ENCODE data around the gene LRRC25. TPM values are rescaled to one million over a fixed set of nuclear protein-coding genes. Genes with fewer than 3 reads are reported as not detected.

Gene LRRC25
- total RNA-seq, 4 donors from 2014 or later = 3.3 to 4.9 (median 4.1) TPM; not detected in 1

GRCh38 chr19:18419195-18419698, 21.8 kb upstream of the LRRC25 start, which contains the start of gene SSBP4:
Gene SSBP4 (plus strand): TSS chr19:18419398. CDS start chr19:18419649, 251 bp downstream.
- Histone ChIP-seq H3K4me1 (peaks cover 40 to 84% (median 71%) of the 10 kb centered on the region in 4 donors), H3K27ac (peak within 1 kb of the TSS; percentile 87 to 92 (median 88)), H3K4me3 (peak within 1 kb of the TSS; percentile 60 to 89 (median 68)), H3K27me3 (peaks cover 24% of the 10 kb centered on the region), H3K9me3 (no peaks in the 10 kb centered on the region), H3K36me3 (no peaks in the 10 kb centered on the region)
- 1% methylated on average over 35 of the region's 80 CpGs; no CpG with 5 or more reads in 1 of the 2 donors for WGBS, 2 donors (ENCODE audit: low coverage in 1 of 2)
- peak; percentile 11 to 31 (median 14) for TF ChIP-seq POLR2AphosphoS5 (IDR thresholded peaks at IDR 0.05)
- TF ChIP-seq CTCF (IDR thresholded peaks at IDR 0.05) = peak in 2 of 5 experiments; percentile 31 to 35
- no peak for TF ChIP-seq POLR2A (IDR thresholded peaks at IDR 0.05)
- TF ChIP-seq EP300 (IDR thresholded peaks at IDR 0.05; ENCODE audit: low read depth) = no peak
- intact Hi-C loops (cut with DNase I; ENCODE audit: low total_unique reads) = loop anchor here (10.0 kb wide), 2 partner anchors 154 to 214 kb away; partner anchors contain the start of gene RAB3A
- in situ Hi-C loops (cut with MboI; ENCODE audit: low pct_ligation_motif_present in 1 of 4, low pct_unique_long_range_greater_than_20kb in 1 of 4, low sequenced_read_pairs in 3 of 4) = loop anchor here in 1 of 4 donors (25.0 kb wide), 1 partner anchor 157 kb away; the partner anchor contains the start of gene IQCN
- DNase-seq = peak; percentile 75

DNA sequence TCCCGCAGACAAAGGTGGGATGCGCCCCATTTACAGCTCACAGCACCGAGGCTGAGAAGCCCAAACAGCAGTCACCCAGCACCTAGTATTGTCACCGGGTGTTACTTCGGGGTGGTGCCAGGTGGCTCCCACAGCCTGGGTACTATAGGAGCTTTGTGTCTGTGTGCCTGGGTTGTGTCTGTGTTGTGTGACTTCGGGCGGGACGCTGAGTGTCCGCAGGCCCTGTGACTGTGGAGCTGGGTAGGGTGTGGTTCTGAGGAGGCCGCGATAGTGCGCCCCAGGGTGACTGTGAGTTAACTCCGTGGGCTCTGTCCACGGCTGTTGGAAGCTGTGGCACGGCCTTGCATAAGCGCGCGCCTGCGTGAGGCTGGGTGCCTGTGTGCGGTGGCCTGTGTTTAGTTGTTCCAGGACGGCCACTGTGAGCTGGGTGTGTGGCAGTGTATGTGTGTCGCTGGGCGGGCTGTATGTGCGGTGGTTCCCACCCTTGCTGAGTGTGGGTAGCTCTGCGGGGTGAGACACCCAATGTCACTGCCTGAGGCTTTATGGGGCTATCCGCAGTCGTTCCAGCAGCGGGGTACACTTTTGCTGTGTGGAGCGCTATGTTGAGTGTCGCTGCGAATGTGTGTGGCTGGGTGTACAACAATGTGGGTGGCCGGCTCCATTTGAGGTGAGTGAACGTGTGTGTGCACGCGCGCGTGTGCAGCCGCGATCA, 21.2 kb upstream of the LRRC25 start:
- H3K9me3 ChIP-seq = no peaks in the 10 kb centered on the region
- H3K27ac ChIP-seq = peak overlapping the region; percentile 87 to 92 (median 88)
- H3K4me3 ChIP-seq = peak overlapping the region; percentile 22 to 89 (median 68)
- TF ChIP-seq POLR2A (IDR thresholded peaks at IDR 0.05) (peak; percentile 10), EP300 (IDR thresholded peaks at IDR 0.05; ENCODE audit: low read depth) (no peak)
- intact Hi-C loops (cut with DNase I; ENCODE audit: low total_unique reads) = loop anchor here (10.0 kb wide), 2 partner anchors 154 to 214 kb away; partner anchors contain the start of gene RAB3A
- H3K4me1 ChIP-seq = peaks cover 40 to 83% (median 67%) of the 10 kb centered on the region in 4 donors
- DNase-seq = peak; percentile 46
- WGBS, 2 donors (ENCODE audit: low coverage in 1 of 2) = 14% methylated on average over 34 of the region's 39 CpGs; no CpG with 5 or more reads in 1 of the 2 donors
- in situ Hi-C loops (cut with MboI; ENCODE audit: low pct_ligation_motif_present in 1 of 4, low pct_unique_long_range_greater_than_20kb in 1 of 4, low sequenced_read_pairs in 3 of 4) = loop anchor here in 1 of 4 donors (25.0 kb wide), 1 partner anchor 156 kb away; the partner anchor contains the start of gene IQCN
- H3K27me3 ChIP-seq = peaks cover 24% of the 10 kb centered on the region
- H3K36me3 ChIP-seq = no peaks in the 10 kb centered on the region

DNA sequence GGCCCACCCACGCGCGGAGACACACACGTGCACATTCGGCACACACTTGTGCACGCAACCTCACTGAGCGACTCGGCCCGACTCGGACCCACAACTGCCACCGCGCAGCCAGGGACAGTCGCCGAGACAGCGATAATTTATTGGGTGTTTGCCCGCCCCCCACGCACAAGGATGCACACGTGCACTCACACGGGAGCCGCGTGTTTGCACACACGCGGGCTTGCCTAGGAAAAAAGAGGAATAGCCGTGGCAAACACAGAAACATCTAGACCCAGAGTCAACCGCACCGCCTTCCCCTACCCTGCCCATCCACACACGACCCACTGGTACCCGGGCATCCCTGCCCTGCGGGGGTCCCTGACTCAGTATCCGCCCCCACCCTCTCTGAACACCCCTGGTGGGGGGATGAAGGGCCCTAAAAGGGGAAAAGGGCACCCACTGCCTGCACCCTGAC, 20.6 kb upstream of the LRRC25 start:
- no peak for DNase-seq
- H3K27me3 ChIP-seq = peaks cover 24% of the 10 kb centered on the region
- peaks cover 36 to 77% (median 64%) of the 10 kb centered on the region in 4 donors for H3K4me1 ChIP-seq
- TF ChIP-seq POLR2A (IDR thresholded peaks at IDR 0.05) = no peak
- no peak for TF ChIP-seq EP300 (IDR thresholded peaks at IDR 0.05; ENCODE audit: low read depth)
- TF ChIP-seq POLR2AphosphoS5 (IDR thresholded peaks at IDR 0.05) = no peak
- no peak for TF ChIP-seq CTCF (IDR thresholded peaks at IDR 0.05)
- H3K9me3 ChIP-seq = no peaks in the 10 kb centered on the region
- peak overlapping the region; percentile 87 to 92 (median 88) for H3K27ac ChIP-seq
- intact Hi-C loops (cut with DNase I; ENCODE audit: low total_unique reads) (loop anchor here (10.0 kb wide), 2 partner anchors 153 to 213 kb away; partner anchors contain the start of gene RAB3A), in situ Hi-C loops (cut with MboI; ENCODE audit: low pct_ligation_motif_present in 1 of 4, low pct_unique_long_range_greater_than_20kb in 1 of 4, low sequenced_read_pairs in 3 of 4) (loop anchor here in 1 of 4 donors (25.0 kb wide), 1 partner anchor 156 kb away; the partner anchor contains the start of gene IQCN)
- WGBS, 2 donors (ENCODE audit: low coverage in 1 of 2) = 11% methylated on average over 18 of the region's 30 CpGs; no CpG with 5 or more reads in 1 of the 2 donors
- H3K36me3 ChIP-seq = no peaks in the 10 kb centered on the region
- peak overlapping the region in 2 of 4 donors; percentile 31 to 35 for H3K4me3 ChIP-seq

GRCh38 chr19:18417250-18418028, 20.0 kb upstream of the LRRC25 start:
- in situ Hi-C loops (cut with MboI; ENCODE audit: low pct_ligation_motif_present in 1 of 4, low pct_unique_long_range_greater_than_20kb in 1 of 4, low sequenced_read_pairs in 3 of 4) = loop anchor here in 1 of 4 donors (25.0 kb wide), 1 partner anchor 155 kb away; the partner anchor contains the start of gene IQCN
- WGBS, 2 donors (ENCODE audit: low coverage in 1 of 2) = 1% methylated on average over 20 of the region's 53 CpGs; no CpG with 5 or more reads in 1 of the 2 donors
- peak overlapping the region; percentile 87 to 92 (median 88) for H3K27ac ChIP-seq
- intact Hi-C loops (cut with DNase I; ENCODE audit: low total_unique reads) = loop anchor here (10.0 kb wide), 2 partner anchors 153 to 213 kb away; partner anchors contain the start of gene RAB3A
- TF ChIP-seq CTCF (IDR thresholded peaks at IDR 0.05) (no peak), EP300 (IDR thresholded peaks at IDR 0.05; ENCODE audit: low read depth) (no peak), POLR2AphosphoS5 (IDR thresholded peaks at IDR 0.05) (no peak), POLR2A (IDR thresholded peaks at IDR 0.05) (no peak)
- H3K27me3 ChIP-seq = peaks cover 24% of the 10 kb centered on the region
- H3K4me1 ChIP-seq = peaks cover 35 to 72% (median 64%) of the 10 kb centered on the region in 4 donors
- H3K36me3 ChIP-seq = no peaks in the 10 kb centered on the region
- DNase-seq = peak; percentile 70
- no peaks in the 10 kb centered on the region for H3K9me3 ChIP-seq
- H3K4me3 ChIP-seq = peak overlapping the region; percentile 15 to 35 (median 24)
